HS-27A (cell line): Measurements from ENCODE around the gene CDH13.

Experiments used
- DNase-seq: peaks from one replicate; pipeline ENCODE4 v3.0.0-alpha.2; 2012; ENCODE audit warnings: low read depth, missing footprints

CDH13 gene

DNA sequence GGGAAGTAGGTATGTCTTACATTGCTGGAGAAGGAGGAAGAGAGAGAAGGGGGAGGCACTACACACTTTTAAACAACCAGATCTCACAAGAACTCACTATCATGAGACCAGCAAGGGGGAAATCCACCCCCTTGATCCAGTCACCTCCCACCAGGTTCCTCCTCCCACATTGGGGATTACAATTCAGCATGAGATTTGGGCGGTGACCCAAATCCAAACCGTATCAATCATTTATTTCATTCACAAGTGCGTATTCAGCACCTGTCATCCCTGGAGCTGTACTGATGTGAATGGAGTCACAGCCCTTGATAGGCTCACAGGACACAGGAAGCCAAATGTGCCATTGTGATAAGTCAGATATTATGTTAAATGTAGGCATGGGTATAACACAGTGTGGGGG is 952.7 kb downstream of the CDH13 start:
- no peak for DNase-seq

DNA sequence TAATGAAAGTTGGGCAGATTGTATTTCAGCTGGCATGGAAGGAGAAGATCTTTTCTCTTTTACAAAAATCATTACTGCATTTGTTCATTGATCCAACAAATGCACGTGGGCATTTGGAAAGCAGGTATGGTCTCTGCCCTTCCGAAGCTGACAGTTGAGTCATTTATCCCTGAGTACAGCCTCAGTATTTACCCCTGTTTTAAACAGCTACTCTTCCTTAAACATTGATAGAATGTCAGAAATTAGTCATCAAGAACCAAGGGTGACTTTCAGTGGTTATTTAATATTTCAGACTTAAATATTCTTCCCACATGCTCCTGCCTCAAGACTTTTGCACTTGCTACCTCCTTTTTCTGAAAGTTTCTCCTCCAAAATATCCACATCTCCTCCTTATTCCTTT is 954.3 kb downstream of the CDH13 start:
- DNase-seq, result no peak

- DNase-seq, result no peak
Observed at GRCh38 chr16:83581994-83582747, 955.4 kb downstream of the CDH13 start.

DNA sequence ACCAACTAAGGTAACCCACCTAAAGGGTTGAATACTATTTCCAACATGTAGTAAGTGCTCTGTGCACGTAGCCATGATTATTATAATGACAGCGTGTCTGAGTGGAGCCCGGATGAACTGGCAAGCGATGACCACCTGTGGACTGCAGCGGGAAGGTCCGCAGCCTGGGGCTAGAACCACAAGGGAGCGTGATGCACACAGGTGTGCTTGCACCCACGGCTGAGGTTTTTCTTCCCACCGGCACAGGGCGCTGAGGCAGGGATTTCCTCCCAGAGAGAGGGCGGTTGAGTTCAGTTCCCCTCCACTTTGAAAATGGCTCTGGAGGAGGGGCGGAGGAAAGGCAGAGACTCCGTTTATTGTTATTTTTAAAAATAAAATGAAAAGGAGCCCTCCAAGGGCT is 959.3 kb downstream of the CDH13 start:
- no peak for DNase-seq

DNA sequence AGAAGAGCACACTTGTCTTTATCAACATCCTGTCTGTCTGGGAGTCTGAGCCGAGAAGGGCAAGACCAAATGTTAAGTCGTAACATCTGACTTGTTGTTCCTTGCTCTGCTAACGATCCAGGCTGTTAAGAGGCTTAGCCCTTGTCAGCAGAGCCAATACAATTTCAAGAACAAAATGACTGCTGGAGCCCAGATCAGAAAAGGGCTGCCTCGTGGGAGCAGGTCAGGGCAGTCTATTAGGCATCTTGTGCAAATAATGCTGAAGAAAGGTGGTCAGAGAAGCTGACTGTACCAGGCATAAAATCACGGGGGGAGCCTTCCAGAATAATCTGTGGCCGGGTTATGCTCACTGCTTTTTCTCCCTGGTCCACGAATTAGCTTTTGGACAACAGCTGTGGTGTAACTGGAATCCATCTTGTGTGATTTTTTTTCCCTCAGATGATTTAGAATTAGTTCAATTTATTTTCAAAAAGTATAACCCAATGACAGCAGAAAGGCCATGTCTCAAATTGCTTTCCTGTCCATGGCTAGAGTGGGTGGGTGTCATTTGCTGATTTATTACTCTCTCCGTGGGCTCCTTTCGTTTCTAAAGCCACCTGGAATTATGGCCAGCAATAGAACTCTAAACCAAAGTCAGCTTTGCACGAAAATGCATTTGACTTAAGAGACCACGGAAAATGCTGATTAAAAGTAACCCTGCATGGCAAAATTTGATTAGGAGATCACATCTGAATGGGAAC is 959.9 kb downstream of the CDH13 start:
- no peak for DNase-seq

DNA sequence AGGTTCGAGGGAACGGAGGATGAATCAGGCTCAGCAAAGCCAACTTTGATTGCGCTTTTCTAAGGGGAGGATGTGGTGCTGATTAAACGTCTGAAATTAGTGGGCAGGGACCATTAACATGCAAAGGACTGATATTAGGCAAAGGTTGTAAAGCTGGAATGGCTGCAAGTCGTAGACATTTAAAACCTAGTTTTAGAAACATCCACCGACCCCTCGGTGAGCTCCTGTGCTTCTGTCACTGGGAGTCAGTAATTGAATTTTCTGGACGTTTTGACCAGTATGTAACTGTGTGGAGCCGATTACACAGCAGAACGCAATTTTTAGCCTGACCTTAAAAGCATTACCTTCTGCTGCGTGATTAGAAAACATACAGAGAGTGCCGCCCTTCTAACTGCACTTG is 960.4 kb downstream of the CDH13 start:
- no peak for DNase-seq

DNA sequence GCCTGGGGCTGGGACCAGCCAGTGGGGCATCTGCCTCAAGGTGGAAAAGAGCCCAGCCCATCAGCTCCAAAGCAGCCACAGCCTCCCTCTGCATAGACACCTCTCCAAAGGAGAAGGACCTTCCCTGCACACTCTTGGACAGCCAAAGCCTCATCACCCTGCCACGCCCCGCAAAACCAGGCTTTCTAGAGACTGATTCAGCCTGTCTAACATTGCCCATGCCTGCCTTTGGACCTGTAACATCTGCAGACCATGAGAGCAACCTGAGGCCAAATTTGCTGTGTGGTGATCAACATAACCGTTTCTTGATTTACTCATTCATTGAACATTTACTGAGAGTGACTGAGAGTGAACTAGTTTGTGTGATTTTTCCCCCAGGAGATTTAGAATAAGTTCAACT is 961.3 kb downstream of the CDH13 start:
- DNase-seq, result no peak

DNA sequence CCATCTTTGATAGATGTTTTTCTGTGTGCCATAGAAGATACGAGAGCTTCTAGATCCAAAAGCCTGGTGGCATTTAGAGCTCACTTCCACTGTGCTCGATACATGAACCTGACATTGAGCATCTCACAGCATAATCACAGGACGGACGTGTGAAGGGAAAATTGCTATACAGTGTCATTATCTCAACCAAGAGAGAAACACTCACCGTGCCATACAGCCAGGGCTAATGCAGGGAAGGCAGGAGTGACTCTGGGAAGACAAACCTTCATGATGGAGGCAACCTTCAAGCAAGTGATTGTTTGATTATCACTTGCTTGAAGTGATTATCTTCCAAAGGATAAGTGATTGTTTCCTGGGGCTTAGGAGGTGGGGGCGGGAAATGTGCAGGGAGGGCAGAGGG is 962.8 kb downstream of the CDH13 start:
- no peak for DNase-seq

DNA sequence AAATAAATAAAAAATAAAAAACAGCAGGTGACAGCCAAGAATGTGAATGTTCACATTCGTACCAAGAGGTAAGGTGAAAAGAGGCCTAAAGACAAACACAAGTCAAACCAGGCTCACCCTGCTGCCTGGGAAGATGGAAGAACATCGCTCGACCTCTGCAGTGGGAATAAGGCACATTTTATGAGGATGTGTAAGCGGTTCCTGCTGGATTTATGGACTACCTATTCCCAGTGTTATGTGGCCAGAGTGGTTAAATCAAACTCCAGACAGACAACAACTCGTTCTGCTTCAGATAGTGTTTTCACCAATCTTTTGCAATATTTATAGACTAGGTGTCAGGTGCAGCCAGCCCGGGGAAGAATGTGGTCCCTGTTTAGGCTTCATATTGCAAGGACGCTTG is 966.0 kb downstream of the CDH13 start:
- no peak for DNase-seq

DNA sequence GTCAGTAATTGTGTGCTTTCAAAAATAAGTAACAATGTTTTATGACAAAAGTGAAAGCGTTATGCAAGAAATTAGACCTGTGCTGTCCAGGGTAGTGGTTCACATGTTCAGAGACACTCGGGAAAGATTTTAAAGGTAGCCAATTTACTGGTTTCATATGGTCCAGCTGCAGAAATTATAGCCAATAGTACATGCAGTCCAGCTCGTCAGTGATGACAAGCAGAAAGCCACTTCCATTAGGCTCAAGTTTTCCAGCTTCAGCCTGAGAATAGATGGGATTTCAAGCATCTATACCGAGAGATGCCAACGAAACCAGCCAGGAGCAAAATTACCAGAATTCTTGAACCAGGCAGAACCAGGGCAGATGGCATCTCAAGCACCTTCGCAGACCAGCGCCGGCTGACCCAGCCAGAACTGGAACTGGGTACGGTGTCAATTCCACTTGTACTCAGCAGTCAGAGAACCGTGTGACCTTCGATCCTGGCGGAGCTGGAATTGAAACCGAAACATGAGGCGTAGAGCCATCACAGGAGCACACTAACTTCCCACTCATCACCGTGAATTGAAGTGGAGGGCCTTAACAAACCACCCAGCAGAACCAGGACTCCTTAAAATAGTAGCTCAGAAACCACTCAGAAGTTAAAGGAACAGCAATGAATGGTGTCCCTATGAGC is 973.2 kb downstream of the CDH13 start:
- DNase-seq, result no peak

GRCh38 chr16:83602761-83603722 is 976.3 kb downstream of the CDH13 start:
- no peak for DNase-seq

DNA sequence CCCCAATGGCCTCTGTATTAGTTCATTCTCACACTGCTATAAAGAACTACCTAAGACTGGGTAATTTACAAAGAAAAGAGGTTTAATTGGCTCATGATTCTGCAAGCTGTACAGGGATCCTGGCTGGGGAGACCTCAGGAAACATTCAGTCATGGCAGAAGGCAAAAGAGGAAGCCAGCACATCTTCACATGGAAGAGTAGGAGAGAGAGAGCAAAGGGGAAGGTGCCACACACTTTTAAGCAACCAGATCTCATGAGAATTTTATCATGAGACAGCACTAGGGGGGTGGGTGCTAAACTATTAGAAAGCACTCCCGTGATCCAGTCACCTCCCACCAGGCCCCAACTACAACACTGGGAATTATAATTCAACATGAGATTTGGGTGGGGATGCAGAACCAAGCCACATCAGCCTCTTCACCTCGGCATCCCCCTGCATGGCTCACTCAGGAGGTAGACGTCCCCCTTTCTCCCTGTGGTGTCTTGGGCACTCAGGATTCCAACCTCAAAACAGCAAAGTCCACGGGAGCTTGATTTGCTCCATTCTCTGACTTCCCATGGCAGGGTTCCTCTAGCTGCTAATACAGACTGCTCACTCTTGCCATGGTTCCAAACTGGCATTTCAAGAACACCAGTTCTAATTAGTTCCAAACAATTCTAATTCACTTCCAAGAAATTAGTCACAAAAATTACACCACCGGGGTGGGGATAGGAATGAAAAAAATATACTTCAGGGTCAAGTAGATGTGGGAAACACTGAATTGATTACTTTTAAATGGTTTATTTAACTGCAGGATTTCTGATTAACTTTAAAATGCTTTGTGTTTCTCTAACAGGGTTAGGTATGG is 977.2 kb downstream of the CDH13 start:
- no peak for DNase-seq

DNA sequence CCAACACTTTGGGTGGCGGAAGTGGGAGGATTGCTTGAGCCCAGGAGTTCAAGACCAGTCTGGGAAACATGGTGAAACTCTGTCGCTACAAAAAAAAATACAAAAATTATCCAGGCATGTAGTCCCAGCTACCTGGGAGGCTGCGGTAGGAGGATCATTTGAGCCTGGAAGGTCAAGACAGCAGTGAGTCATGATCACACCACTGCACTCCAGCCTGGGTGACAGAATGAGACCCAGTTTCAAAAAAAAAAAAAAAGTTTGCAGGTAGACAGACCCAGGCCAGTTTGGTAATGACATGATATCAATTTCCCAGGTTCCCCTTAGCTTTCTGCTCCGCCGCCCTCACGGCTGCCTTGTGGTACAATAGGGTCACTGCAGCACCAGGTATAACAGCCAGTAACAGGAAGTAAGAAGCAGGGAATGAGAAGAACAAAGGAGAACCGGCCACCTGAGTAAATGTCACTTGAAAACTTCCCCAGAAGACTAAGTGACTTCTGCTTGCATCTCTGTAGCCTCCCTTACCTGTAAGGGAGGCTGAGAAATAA is 979.8 kb downstream of the CDH13 start:
- DNase-seq, result no peak

DNA sequence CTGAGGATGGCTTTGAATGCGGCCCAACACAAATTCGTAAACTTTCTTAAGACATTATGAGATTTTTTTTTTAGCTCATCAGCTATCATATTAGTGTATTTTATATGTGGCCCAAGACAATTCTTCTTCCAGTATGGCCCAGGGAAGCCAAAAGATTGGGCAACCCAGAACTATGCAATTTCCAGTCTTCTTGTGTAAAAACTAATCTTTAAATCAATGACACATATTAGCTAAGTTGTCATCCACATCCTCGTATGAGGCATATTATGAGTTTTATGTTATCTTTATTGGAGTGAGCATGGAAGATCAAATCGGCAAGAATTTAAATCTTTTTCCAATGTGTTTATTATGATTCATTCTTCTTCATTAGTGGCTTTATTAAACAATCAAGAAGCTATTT is 982.4 kb downstream of the CDH13 start:
- no peak for DNase-seq

DNA sequence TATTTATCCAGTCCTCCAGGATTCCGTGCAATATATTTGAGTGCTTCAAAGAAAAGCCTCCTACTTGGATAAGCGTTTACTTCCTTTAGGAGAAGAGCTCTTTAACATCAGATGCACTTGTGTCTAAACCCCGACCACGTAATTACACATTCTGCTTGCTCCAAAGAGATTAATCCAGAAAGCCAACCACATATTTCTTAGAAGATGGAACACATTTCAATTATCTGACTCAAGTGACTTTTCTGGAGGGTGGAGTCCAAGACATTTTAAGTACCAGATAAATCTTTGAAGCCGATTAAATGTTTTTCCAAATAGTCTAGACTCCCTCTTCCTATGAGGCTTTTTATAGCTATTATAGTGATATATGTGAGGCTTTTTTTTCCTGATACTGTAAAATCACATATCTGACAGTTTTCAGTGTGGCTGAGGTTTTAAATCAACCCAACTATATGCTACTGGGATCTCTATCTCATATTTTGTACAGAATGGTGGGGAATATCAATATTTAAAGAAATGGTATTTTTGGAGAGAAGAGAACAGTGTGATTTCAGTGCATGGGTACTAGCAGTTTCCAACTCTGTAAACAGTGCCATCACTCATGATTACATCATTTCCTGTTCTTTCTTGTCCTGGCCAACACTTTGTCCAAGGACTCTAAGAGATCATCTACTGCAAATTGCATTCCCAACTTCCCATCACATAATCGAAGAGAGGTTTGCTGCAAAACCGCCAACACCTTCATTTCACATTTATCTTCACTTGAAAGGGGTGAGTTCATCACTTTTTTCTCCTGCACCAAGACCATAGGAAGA is 988.6 kb downstream of the CDH13 start:
- DNase-seq, result no peak

DNA sequence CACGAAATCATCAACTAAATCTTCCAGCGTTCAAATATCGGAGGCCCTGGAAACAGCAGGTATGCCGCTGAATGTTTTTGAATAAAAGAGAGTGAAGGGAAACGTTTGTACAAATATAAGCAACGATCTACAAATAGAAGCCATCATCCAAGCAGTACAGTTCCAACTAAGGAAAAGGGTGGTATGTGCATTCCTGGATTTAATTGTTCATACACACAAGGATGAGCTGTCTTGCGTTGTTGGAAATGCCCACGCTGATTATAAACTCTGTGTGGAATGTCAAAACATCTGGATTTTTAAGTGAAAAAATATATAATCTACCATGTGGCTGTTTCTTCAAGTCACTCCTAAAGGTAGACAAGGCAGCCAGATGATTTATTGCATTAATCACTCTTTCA is 989.2 kb downstream of the CDH13 start:
- DNase-seq, result no peak

GRCh38 chr16:83619381-83620150 is 992.8 kb downstream of the CDH13 start:
- no peak for DNase-seq

GRCh38 chr16:83622010-83622409 is 995.2 kb downstream of the CDH13 start:
- DNase-seq, result no peak

- DNase-seq, result no peak
Observed at GRCh38 chr16:83623091-83623730, 996.4 kb downstream of the CDH13 start.
